ENCODE measurements around the gene WNK2.

GRCh38 chr9:93183663-93184431 lies at the start of gene WNK2:
- no peak for TF ChIP-seq CTCF (conservative IDR thresholded peaks at IDR 0.05)
- TF ChIP-seq ZFX (IDR thresholded peaks at IDR 0.05): no peak

Data from C4-2B (cell line).